Body of pancreas (tissue), 4 donors: Measurements from ENCODE around the gene RELN.

Experiments
- POLR2A ChIP-seq, 3 donors: fragments of 450-650 bp; IDR thresholded peaks; one replicate each; pipeline ENCODE4 v1.6.1; 2016; ENCODE audit warnings: antibody characterized with exemption in 3 of 3, mild to moderate bottlenecking in 2 of 3
- TF ChIP-seq, protein P1 (sequence below), 7 experiments: fragments of 450-650 bp in 4 of 7; fragments of 200-600 bp in 3 of 7; sonication (generic) in 3 of 7; IDR thresholded peaks; one replicate each; pipeline ENCODE4 v1.5.1; 2016 to 2019; ENCODE audit warnings: antibody characterized with exemption in 7 of 7

DNA sequence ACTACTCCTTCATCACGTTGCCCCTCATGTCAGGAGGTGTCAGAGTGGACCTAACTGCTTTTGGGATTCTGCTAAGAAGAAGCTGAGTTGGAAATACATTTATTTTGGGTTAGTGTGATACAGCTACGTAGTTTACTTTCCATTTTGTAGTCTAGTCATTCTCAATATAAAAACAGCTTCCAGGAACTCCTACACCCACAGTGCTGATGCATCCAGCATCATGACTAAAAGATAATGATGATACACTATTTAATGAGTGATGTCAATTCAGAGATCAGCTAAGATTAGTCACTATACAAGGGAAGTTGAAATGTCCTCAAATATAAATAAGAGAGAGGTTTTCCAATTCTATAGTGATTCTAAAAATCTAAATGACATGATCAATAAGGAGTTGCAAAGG lies 279.2 kb downstream of the RELN start:
- TF ChIP-seq, protein P1, sequence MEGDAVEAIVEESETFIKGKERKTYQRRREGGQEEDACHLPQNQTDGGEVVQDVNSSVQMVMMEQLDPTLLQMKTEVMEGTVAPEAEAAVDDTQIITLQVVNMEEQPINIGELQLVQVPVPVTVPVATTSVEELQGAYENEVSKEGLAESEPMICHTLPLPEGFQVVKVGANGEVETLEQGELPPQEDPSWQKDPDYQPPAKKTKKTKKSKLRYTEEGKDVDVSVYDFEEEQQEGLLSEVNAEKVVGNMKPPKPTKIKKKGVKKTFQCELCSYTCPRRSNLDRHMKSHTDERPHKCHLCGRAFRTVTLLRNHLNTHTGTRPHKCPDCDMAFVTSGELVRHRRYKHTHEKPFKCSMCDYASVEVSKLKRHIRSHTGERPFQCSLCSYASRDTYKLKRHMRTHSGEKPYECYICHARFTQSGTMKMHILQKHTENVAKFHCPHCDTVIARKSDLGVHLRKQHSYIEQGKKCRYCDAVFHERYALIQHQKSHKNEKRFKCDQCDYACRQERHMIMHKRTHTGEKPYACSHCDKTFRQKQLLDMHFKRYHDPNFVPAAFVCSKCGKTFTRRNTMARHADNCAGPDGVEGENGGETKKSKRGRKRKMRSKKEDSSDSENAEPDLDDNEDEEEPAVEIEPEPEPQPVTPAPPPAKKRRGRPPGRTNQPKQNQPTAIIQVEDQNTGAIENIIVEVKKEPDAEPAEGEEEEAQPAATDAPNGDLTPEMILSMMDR (IDR thresholded peaks at IDR 0.05): no peak
- no peak for TF ChIP-seq POLR2A (IDR thresholded peaks at IDR 0.05)
